HFFc6 (cell line): ENCODE data around the gene ARL4C. TPM values are rescaled to one million over a fixed set of nuclear protein-coding genes. Genes with fewer than 3 reads are reported as not detected.

ENCODE experiments used
- DNase-seq: peaks from one replicate; pipeline ENCODE4 v3.0.0-alpha.2; 2018
- H3K27ac Mint-ChIP-seq: 2 replicates; pipeline ENCODE4 v1.8.0; 2020; ENCODE audit warnings: mild to moderate bottlenecking, mixed read lengths
- H3K27me3 Mint-ChIP-seq: 2 replicates; pipeline ENCODE4 v1.8.0; 2021; ENCODE audit warnings: mild to moderate bottlenecking, moderate library complexity, mixed read lengths; ENCODE audit not compliant: insufficient read depth
- H3K36me3 Mint-ChIP-seq: 2 replicates; pipeline ENCODE4 v1.8.0; 2021; ENCODE audit warnings: low read depth, mixed read lengths
- H3K4me1 Mint-ChIP-seq: 2 replicates; pipeline ENCODE4 v1.8.0; 2020; ENCODE audit warnings: low read depth, mixed read lengths
- H3K4me3 Mint-ChIP-seq: 2 replicates; pipeline ENCODE4 v1.8.0; 2020; ENCODE audit warnings: mild to moderate bottlenecking, moderate library complexity, mixed read lengths
- H3K9me3 Mint-ChIP-seq: 2 replicates; pipeline ENCODE4 v1.8.0; 2020; ENCODE audit warnings: mild to moderate bottlenecking, mixed read lengths
- CTCF ChIP-seq: fragments of 200-600 bp; sonication (generic); IDR thresholded peaks from 2 replicates; pipeline ENCODE4 v1.5.0; 2021; ENCODE audit warnings: antibody characterized with exemption, mild to moderate bottlenecking
- total RNA-seq, 6 experiments: library from RNA; stranded (reverse); fragmentation: NEBNext Ultra II Directional; extraction: Animal tissue kit (Norgen Biotek cat#: 25700); gene quantifications; 2 replicates in 1 of 6; 3 replicates in 5 of 6; pipeline ENCODE4 v1.2.3, GENCODE V29; 2021

Gene ARL4C
- total RNA-seq, 6 experiments from 2014 or later: 3.6 to 6.5 (median 6.0) TPM

GRCh38 chr2:234526711-234527110 is 29.8 kb upstream of the ARL4C start:
- no peaks in the 10 kb centered on the region for H3K36me3 Mint-ChIP-seq
- H3K27ac Mint-ChIP-seq: no peak overlapping the region
- H3K4me1 Mint-ChIP-seq: no peaks in the 10 kb centered on the region
- peaks cover 3% of the 10 kb centered on the region; the same call in 1 of the 2 replicates for H3K9me3 Mint-ChIP-seq
- no peak for TF ChIP-seq CTCF
- peaks cover 23% of the 10 kb centered on the region for H3K27me3 Mint-ChIP-seq
- no peak overlapping the region for H3K4me3 Mint-ChIP-seq
- no peak for DNase-seq

GRCh38 chr2:234521536-234521935 is 24.7 kb upstream of the ARL4C start:
- DNase-seq: no peak
- no peak for TF ChIP-seq CTCF
- Mint-ChIP-seq H3K4me1 (no peaks in the 10 kb centered on the region), H3K27ac (no peak overlapping the region), H3K36me3 (no peaks in the 10 kb centered on the region), H3K9me3 (peaks cover 3% of the 10 kb centered on the region; the same call in 1 of the 2 replicates), H3K4me3 (no peak overlapping the region), H3K27me3 (peaks cover 14% of the 10 kb centered on the region)

DNA sequence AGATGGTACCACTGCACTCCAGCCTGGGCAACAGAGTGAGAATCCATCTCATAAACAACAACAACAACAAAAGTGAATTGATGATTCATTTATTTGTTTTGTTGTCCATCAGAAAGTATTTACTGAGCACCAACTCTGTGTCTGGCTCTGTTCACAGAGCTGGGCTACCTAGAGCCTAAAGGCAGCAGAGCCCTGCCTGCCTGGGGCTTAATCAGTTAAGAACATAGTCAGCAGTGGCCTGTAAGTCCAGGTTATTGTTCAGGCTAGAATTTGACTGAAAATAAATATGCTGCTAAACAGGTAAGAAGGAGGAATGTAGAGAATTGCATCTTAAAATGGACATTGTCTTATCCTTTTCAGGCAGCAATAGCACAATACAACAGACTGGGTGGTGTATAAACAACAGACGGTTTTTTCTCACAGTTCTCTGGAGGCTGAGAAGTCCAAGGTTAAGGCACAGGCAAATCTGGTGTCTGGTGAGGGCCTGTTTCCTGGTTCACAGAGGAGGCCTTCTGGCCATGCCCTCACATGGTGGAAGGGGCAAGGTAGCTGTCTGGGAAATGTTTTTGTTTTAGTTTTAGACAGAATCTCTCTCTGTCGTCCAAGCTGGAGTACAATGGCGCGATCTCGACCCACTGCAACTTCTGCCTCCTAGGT is 22.2 kb upstream of the ARL4C start:
- TF ChIP-seq CTCF: no peak
- Mint-ChIP-seq H3K27ac (no peak overlapping the region), H3K4me1 (no peaks in the 10 kb centered on the region), H3K9me3 (no peaks in the 10 kb centered on the region), H3K27me3 (peaks cover 8% of the 10 kb centered on the region), H3K36me3 (no peaks in the 10 kb centered on the region), H3K4me3 (no peak overlapping the region)
- DNase-seq: no peak

DNA sequence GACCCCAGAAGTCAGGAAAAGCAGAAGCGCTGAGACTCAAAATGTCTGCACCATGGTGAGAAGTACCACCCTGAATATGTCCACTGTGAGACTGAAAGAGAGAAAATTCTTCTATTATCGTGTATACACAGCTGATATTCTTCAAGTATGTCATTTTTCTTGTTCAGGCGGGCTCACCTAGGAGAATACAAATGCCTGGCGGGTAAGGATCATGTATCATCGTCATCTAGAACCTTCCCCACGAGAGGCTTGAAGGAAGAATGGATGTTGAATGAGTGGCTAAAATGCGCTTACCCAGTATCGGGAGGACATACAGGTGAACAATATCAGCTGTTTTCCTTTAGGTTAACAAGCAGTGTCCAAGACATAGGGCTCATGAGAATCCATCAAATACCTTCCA is 21.1 kb upstream of the ARL4C start:
- H3K36me3 Mint-ChIP-seq: no peaks in the 10 kb centered on the region
- no peaks in the 10 kb centered on the region; the same call in 1 of the 2 replicates for H3K4me1 Mint-ChIP-seq
- peaks cover 6% of the 10 kb centered on the region for H3K27me3 Mint-ChIP-seq
- DNase-seq: no peak
- H3K27ac Mint-ChIP-seq: no peak overlapping the region
- TF ChIP-seq CTCF: no peak
- no peaks in the 10 kb centered on the region for H3K9me3 Mint-ChIP-seq
- H3K4me3 Mint-ChIP-seq: no peak overlapping the region

DNA sequence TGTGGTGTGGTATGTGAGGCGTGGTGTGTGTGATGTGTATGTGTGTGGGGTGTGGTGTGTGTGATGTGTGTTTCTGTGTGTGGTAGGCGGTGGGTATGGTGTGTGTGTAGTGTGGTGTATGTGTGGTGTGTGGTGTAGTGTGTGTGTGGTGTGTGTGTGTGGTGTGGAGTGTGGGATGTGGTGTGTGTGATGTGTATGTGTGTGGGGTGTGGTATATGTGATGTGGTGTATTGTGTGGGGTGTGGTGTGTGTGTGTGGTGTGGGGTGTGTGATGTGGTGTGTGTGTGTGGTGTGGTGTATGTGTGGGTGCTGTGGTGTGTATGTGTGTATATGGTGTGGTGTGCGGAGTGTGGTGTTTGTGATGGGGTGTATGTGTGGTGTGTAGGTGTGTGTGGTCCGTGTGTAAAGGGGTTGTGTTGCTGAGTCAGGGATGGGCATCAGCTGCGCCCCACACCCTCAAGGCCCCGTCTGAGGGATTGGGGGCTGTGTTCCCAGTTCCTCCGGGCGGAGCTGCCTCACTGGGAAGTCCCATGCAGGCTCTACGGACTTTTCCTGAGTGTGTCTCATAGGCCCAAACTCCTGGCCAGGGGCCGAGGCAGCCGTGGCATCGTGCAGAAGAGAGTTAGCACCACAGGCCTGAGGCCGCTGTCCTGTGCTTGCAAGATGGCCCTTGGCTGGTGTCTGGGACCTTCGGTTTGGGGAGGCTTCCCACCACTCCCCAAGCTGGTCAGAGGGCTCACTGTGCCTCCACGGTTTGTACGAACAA is 18.2 kb upstream of the ARL4C start:
- Mint-ChIP-seq H3K27me3 (peaks cover 11% of the 10 kb centered on the region), H3K36me3 (no peaks in the 10 kb centered on the region), H3K4me3 (no peak overlapping the region), H3K4me1 (no peaks in the 10 kb centered on the region; the same call in 1 of the 2 replicates), H3K9me3 (no peaks in the 10 kb centered on the region), H3K27ac (no peak overlapping the region)
- TF ChIP-seq CTCF: no peak
- DNase-seq: no peak
